Measurements from ENCODE around the gene GATB. TPM values are rescaled to one million over a fixed set of nuclear protein-coding genes. Genes with fewer than 3 reads are reported as not detected.

Gene GATB
- total and polyA plus RNA-seq, 2 of the 4 experiments (the other 2 are of a cell fraction), result 18.7 to 20.3 TPM

GRCh38 chr4:151784706-151785105 is 23.9 kb upstream of the GATB start:
- DNase-seq, result no peak
- TF ChIP-seq RAD21 (IDR thresholded peaks at IDR 0.05; ENCODE audit: low read length) (no peak), RCOR1 (IDR thresholded peaks at IDR 0.05; ENCODE audit: insufficient replicate concordance, low read length) (no peak), CHD1 (IDR thresholded peaks at IDR 0.05; ENCODE audit: low read depth, low read length) (no peak), BHLHE40 (IDR thresholded peaks at IDR 0.05; ENCODE audit: low read depth, low read length) (no peak), USF2 (IDR thresholded peaks at IDR 0.05; ENCODE audit: low read depth, low read length) (no peak), CTCF (conservative IDR thresholded peaks at IDR 0.05; ENCODE audit: low read depth, low read length) (no peak), CEBPB (IDR thresholded peaks at IDR 0.05; ENCODE audit: low read depth, low read length) (no peak), MAFK (IDR thresholded peaks at IDR 0.05; ENCODE audit: low read depth, low read length) (no peak), ELK1 (IDR thresholded peaks at IDR 0.05; ENCODE audit: borderline replicate concordance, low read depth, low read length) (no peak), POLR2A (IDR thresholded peaks at IDR 0.05; ENCODE audit: low read depth, low read length) (no peak), MAZ (IDR thresholded peaks at IDR 0.05; ENCODE audit: borderline replicate concordance, low read depth, low read length) (no peak), SMC3 (IDR thresholded peaks at IDR 0.05; ENCODE audit: low read depth, low read length) (no peak), MXI1 (IDR thresholded peaks at IDR 0.05; ENCODE audit: borderline replicate concordance, low read depth, low read length) (no peak), FOS (IDR thresholded peaks at IDR 0.05; ENCODE audit: low read depth, low read length) (no peak), RFX5 (IDR thresholded peaks at IDR 0.05; ENCODE audit: low read depth, low read length) (no peak), NFE2L2 (IDR thresholded peaks at IDR 0.05; ENCODE audit: low read depth, low read length) (no peak)
- Histone ChIP-seq H2BK5ac (ENCODE audit: low read depth, low read length, poor library complexity, severe bottlenecking) (no peak overlapping the region), H2BK20ac (ENCODE audit: low read depth, low read length) (no peak overlapping the region), H3K14ac (replicated peaks; ENCODE audit: low read depth, low read length) (no peak overlapping the region), H2BK15ac (ENCODE audit: low read depth, low read length) (no peak overlapping the region), H3K27ac (ENCODE audit: insufficient read depth, low read length) (no peak overlapping the region), H2AK5ac (ENCODE audit: low read depth, low read length) (no peak overlapping the region), H3K23ac (ENCODE audit: low read depth, low read length) (no peak overlapping the region), H3K18ac (ENCODE audit: low read depth, low read length) (no peak overlapping the region), H3K9me3 (ENCODE audit: control insufficient read depth, insufficient read depth, low read length) (no peaks in the 10 kb centered on the region), H2AK9ac (replicated peaks; ENCODE audit: low read depth, low read length, poor library complexity) (no peak overlapping the region), H3K79me1 (ENCODE audit: low read depth in 1 of 2, low read length in 2 of 2) (no peaks in the 10 kb centered on the region), H3K9ac (ENCODE audit: low read depth, low read length) (no peak overlapping the region), H4K91ac (ENCODE audit: insufficient read depth, low read depth, low read length) (no peak overlapping the region), H3K4me3 (ENCODE audit: insufficient read depth, low read depth, low read length) (no peak overlapping the region), H3K36me3 (ENCODE audit: control insufficient read depth, insufficient read depth, low read length) (no peaks in the 10 kb centered on the region), H3K4me1 (ENCODE audit: control insufficient read depth, insufficient read depth, low read length) (no peaks in the 10 kb centered on the region), H3K27me3 (ENCODE audit: control insufficient read depth, insufficient read depth, low read length) (peaks cover 15% of the 10 kb centered on the region), H4K8ac (ENCODE audit: low read depth in 2 of 2, low read length in 2 of 2) (no peak overlapping the region), H2BK120ac (ENCODE audit: low read depth, low read length) (no peak overlapping the region), H3K9me1 (ENCODE audit: insufficient read depth, low read length) (no peaks in the 10 kb centered on the region), H4K5ac (ENCODE audit: low read depth, low read length) (no peak overlapping the region), H2AFZ (replicated peaks; ENCODE audit: low read length, poor library complexity) (no peak overlapping the region), H3K4me2 (ENCODE audit: low read depth, low read length) (no peak overlapping the region), H3K4ac (ENCODE audit: low read depth, low read length) (no peak overlapping the region), H4K20me1 (ENCODE audit: insufficient read depth, low read length) (no peaks in the 10 kb centered on the region), H3K56ac (ENCODE audit: extremely low read depth, insufficient read depth, low read length) (no peak overlapping the region)
- no peak for ATAC-seq (ENCODE audit: low read depth)
- dilution Hi-C loops (cut with HindIII; ENCODE audit: low sequenced_read_pairs, unreplicated experiment) (no loop called here), intact Hi-C loops (cut with micrococcal nuclease) (no loop called here), in situ Hi-C loops (cut with MboI; ENCODE audit: low sequenced_read_pairs) (no loop called here)
- no CpG with 5 or more reads among the region's 5 CpGs for WGBS, 2 experiments (ENCODE audit: extremely low coverage in 2 of 2, insufficient read length in 1 of 2)
- BruUV-seq (replicated peaks), result no TSS peak
- ChIA-PET CTCF (no interaction called here), POLR2A (ENCODE audit: unreplicated experiment) (no interaction called here)

Measured in IMR-90 (cell line).